Medulla oblongata (tissue), 1 donor: Measurements from ENCODE around the gene PDE11A.
"Not testable (repeated sequence)": the region's sequence is repeated elsewhere in the genome, so short reads cannot be mapped to it uniquely, and the experiment has no call there.

ENCODE experiments used
- DNase-seq: peaks from one replicate; pipeline ENCODE4 v3.0.0-alpha.2; 2015; ENCODE audit errors: extremely low spot score

Gene PDE11A

DNA sequence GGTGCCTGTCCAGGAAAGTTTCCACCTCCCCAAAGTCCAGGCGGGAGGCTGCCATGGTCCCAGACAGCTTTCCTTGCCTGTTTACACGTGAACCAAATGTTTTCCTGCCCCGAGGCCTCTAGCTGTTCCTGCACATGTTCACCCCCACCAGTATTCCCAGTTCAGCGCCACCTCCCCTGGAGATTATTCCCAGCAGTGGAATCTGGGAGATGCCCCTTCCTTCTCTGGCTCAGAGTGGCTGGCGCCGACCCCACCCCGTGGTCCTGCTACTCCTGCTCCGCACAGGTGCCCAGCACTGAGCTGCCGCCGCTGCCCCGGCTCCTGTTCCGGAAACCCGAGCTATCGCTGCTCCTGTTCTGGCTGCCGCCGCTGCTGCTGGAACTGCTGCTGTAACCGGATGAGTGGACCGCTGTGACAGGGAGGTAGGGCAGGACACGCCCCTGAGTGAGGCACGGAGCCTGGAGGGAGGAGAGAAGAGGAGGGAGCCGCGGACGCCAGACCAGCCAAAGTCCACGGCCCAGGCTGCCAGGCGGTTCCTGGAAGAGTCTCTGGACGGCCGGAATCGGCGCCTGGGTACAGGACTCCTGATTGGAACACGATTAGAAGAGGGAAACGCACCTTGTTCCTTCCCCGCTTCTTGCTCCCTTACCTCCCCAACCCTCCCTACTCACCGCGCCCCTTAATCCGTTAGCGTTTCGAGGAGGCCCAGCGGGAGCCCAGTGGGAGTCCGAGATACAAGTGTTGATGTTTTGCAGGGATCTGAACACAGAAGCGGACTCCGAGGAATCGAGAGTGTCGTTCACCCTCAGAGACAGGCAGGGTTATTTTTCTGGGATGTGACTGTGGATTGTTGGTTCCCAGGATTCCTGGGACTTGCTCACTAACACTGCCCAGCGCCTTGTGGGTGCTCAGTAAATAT is at the start of gene PDE11A:
TSS of gene PDE11A (minus strand) at position 395 of the 919 bp plus-strand sequence. CDS start at position 55, 340 bp downstream.
- no peak for DNase-seq

DNA sequence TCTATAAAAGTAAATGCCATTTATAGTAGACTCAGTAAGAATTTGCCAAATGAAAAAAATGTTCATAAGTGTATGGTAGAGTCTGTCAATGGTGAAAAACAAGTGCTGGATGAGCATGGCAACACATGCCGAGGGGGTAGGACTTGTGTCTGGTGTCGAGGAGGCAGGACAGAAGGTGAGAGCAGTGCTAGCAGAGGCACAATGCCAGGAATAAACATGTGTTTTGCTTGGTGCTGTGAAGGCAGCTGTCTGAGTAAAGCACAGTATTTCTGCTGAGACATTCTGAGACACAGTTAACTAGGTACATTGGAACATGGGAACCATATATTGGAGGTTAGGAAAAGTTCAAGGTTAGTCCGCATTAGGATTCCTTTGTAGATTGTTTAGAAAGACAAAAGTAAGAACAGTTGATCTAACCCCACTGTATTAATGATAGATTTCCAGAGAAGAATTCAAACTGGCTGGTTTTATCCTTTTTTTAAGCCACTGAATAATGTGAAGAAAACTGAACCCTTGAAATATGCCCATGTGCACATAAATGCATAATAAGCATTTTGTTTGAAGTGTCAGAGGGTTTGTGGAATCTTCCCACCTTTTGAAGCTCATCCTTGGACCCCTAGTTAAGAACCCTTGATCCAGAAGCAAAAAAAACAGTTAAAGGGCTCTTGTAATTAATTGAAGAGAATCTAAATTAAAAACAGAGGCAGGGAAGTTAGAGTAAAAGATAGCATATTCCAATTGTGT is 46.8 kb upstream of the PDE11A start:
- DNase-seq: no peak

GRCh38 chr2:178117725-178118124 is 45.1 kb upstream of the PDE11A start:
- DNase-seq: no peak

GRCh38 chr2:178115271-178115670 is 42.7 kb upstream of the PDE11A start:
- DNase-seq: no peak

GRCh38 chr2:178114462-178114861 is 41.9 kb upstream of the PDE11A start:
- DNase-seq: no peak

GRCh38 chr2:178112202-178113152 is 39.9 kb upstream of the PDE11A start, which contains the start of gene RBM45:
Gene RBM45, plus strand, starts transcription at chr2:178112437. Its CDS starts 110 bp downstream, at chr2:178112547.
- peak; percentile 90 for DNase-seq

GRCh38 chr2:178111743-178112142 is 39.2 kb upstream of the PDE11A start:
- DNase-seq: no peak

DNA sequence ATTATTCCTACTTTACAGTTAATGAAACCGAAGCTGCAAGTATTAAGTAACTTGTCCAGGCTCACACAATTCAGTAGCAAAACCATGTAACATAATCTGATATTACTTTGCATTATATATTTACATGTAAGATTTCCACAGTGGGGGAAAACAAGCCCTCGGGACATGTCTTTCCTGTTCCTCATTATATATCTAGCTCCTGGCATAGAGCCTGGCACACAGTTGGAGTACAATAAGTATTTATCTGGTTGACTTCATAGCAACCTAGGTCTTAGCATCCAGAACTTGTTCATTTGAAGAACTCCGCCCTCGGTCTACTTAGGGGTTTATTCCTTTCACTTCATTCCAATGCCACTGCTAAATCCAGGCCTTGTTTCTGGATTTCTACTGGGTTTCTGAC is 38.1 kb upstream of the PDE11A start:
- DNase-seq: no peak

GRCh38 chr2:178109813-178110212 is 37.2 kb upstream of the PDE11A start:
- DNase-seq: peak; percentile 62

- DNase-seq: no peak
Observed at GRCh38 chr2:178108176-178108575, 35.6 kb upstream of the PDE11A start.

- DNase-seq: no peak
Observed at GRCh38 chr2:178106053-178106452, 33.5 kb upstream of the PDE11A start.

DNA sequence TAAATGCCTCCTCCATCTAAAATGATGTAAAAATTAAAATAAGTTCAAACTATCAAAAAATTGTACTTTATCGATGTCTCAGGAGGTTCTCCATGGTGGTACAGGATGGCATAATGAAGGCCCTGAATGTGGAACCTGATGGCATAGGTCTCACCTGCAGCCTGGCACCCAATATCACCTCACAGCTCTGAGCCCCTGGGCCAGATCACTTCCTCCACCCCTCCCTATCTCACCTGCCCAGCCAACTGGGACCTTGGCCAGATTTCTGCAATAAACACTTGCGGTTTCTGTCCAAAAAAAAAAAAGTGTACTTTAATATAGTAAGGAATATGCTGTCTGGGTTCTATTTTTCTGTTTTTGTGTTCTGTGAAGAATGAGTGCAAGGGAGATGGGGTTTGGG is 33.0 kb upstream of the PDE11A start:
- DNase-seq: no peak

DNA sequence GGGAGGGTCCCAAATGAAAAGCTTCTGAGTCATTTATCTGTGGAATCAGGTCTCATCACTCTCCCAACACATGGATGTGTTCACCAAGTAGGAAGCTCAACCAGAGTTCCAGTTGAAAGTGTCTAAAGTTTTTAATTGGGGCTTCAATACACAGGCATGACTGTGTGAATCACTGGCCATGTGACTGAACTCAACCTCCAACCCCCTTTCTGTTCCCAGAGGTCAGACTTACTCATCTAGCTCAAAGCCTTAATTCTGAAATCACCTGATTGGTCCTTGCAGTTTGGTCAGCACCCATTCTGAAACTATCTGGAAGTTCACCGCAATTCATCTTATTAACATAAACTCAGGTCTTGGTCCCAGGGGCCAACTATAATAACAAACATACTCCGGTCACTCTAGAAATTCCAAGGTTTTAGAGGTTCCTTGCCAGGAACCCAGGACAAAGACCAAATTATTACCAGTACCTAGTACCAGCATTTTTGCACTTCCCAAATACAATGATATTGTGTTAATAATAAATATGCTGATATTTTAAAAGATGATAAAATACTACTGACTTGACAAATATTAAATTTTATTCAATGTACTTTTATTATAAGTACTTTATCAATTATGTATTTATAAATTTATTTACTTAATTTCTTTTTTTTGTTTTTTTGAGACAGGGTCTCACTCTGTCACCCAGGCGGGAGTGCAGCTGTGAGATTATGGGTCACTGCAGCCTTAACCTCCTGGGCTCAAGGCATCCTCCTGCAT is 28.9 kb upstream of the PDE11A start:
- no peak for DNase-seq

GRCh38 chr2:178093471-178093870 is 20.9 kb upstream of the PDE11A start:
- no peak for DNase-seq

DNA sequence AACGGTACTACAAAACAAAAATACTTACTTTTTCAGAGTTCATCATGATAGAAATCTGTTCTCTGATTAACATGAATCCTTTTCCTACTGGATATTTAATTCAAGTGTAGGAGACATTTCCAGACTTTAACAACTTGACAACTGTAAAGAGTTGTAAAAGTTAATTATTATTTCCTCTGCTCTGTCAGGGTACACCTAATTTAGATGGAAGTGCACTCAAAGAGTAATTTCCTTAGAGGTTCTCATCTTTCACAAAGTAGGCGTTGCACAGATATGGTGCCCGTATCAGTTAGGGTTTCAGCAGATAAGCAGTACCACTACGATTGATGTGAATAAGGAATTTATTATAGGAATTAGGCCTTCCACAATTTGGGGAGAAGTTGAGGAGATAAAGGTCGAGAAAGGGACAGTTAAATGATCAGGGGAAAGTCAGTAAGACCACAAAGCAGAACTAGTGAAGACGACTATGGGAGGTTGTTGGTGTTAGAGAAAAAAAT is 16.2 kb upstream of the PDE11A start:
- no peak for DNase-seq

DNA sequence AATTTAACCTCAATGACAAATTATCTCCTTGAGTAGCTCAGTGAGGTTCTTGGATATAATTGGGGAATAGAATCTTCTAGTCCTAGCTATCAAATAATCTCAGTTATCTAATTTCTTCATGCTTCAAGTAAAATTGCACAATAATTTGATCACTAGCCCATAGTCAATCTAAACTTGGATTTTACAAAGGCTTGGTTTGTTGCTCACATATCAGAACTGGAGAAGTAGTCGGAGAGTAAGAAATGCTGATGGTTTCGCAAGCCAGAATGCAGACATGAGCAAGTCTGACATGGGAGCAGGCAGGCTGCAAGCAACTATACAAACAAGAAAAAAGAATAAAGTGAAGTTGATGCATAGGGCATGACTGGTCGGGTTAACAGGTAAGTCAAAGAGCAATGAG is 11.7 kb upstream of the PDE11A start:
- no peak for DNase-seq

DNA sequence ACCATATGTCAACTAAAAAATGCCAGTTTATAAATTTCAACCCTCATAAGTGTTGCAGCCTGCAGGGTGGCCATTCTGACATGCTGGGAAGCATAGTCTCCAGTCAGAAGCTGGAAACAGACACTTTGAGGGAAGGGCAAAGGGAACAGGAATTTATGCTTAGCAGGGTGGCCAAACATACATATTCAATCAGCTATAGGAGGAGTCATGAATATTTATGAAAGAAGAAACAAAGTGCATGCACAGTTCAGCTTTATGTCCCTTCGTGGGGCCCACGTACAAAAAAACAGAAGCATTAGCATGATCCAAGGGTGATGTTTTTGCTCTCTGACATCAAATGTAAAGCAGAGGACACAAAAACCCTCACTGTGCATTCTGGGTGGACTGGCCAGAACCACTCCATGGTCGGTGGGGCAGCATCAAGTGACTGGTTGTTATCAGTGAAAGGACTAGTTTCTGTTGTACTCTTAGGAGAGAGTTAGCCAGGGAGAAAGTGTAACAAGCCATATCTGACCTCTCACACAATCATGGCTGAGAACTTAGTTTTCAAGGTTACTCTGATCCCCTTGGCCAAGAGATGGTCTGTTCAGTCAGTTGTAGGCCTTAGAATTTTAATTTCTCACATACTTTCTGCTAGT is 9.9 kb upstream of the PDE11A start:
- DNase-seq: no peak

GRCh38 chr2:178079279-178079678 is 6.7 kb upstream of the PDE11A start:
- not testable (repeated sequence) for DNase-seq

- DNase-seq: no peak
Observed at GRCh38 chr2:178076130-178076529, 3.6 kb upstream of the PDE11A start.

GRCh38 chr2:178075006-178075326 is 2.4 kb upstream of the PDE11A start:
- no peak for DNase-seq
